Cardiac muscle cell (in vitro differentiated cells and primary cell): ENCODE data around the gene EHMT1. TPM values are rescaled to one million over a fixed set of nuclear protein-coding genes. Genes with fewer than 3 reads are reported as not detected.
A peak's percentile ranks its signal among the peaks of the same experiment; 100 is the strongest.

Experiments
- DNase-seq, 2 donors: peaks; one replicate each; pipeline versions ENCODE4 v3.0.0 to v3.0.0-alpha.2; 2010 to 2017; ENCODE audit warnings: low read depth in 1 of 2, low spot score in 1 of 2
- H3K27ac ChIP-seq: fragments of 200-600 bp; sonication (generic); 2 replicates; pipeline ENCODE4 v1.5.1; 2016
- H3K27me3 ChIP-seq: fragments of 200-600 bp; sonication (generic); 2 replicates; pipeline ENCODE4 v1.6.0; 2016; ENCODE audit warnings: control low read depth
- H3K36me3 ChIP-seq: fragments of 200-600 bp; sonication (generic); 2 replicates; pipeline ENCODE4 v1.5.1; 2016; ENCODE audit warnings: control low read depth
- H3K4me1 ChIP-seq: fragments of 200-600 bp; sonication (generic); 2 replicates; pipeline ENCODE4 v1.8.1; 2017; ENCODE audit warnings: low read depth, mild to moderate bottlenecking, mixed run types
- H3K4me3 ChIP-seq: fragments of 200-600 bp; sonication (generic); 2 replicates; pipeline ENCODE4 v1.5.1; 2016; ENCODE audit warnings: mild to moderate bottlenecking
- H3K9me3 ChIP-seq: fragments of 200-600 bp; sonication (generic); 2 replicates; pipeline ENCODE4 v1.5.1; 2017; ENCODE audit warnings: low read depth, mild to moderate bottlenecking, control low read depth
- CTCF ChIP-seq: IDR thresholded peaks from 2 replicates; pipeline ENCODE4 v1.5.1; 2012; ENCODE audit warnings: low read depth, mild to moderate bottlenecking, low read length
- polyA plus RNA-seq: library from polyadenylated mRNA; unstranded; fragments of >200 nt; fragmentation: Nextera tagmentation; extraction: Ambion mirVana; gene quantifications from 2 replicates; pipeline ENCODE4 v1.2.1, GENCODE V29; 2016
- total RNA-seq: library from RNA; depleted of rRNA; stranded (reverse); fragments of >200 nt; gene quantifications from 2 replicates; pipeline ENCODE4 v1.2.3, GENCODE V29; 2016

EHMT1 gene
- total and polyA plus RNA-seq, 2 experiments from 2014 or later: 55.5 to 93.8 TPM

- no peak for DNase-seq
- no peaks in the 10 kb centered on the region for H3K9me3 ChIP-seq
- TF ChIP-seq CTCF: no peak
- H3K4me3 ChIP-seq: no peak overlapping the region
- no peaks in the 10 kb centered on the region for H3K27me3 ChIP-seq
- H3K36me3 ChIP-seq: peaks cover 33% of the 10 kb centered on the region
- no peaks in the 10 kb centered on the region for H3K4me1 ChIP-seq
- H3K27ac ChIP-seq: no peak overlapping the region
These were observed 137.4 kb downstream of the EHMT1 start for GRCh38 chr9:137756045-137756744.

GRCh38 chr9:137757139-137757538 lies 138.3 kb downstream of the EHMT1 start:
- Histone ChIP-seq H3K4me1 (no peaks in the 10 kb centered on the region), H3K27me3 (no peaks in the 10 kb centered on the region), H3K4me3 (no peak overlapping the region), H3K9me3 (no peaks in the 10 kb centered on the region), H3K36me3 (peaks cover 33% of the 10 kb centered on the region), H3K27ac (no peak overlapping the region)
- no peak for TF ChIP-seq CTCF
- no peak for DNase-seq

- Histone ChIP-seq H3K4me3 (no peak overlapping the region), H3K9me3 (no peaks in the 10 kb centered on the region), H3K36me3 (peaks cover 33% of the 10 kb centered on the region), H3K4me1 (no peaks in the 10 kb centered on the region), H3K27me3 (no peaks in the 10 kb centered on the region), H3K27ac (no peak overlapping the region)
- peak in 1 of 2 donors; percentile 25 for DNase-seq
- no peak for TF ChIP-seq CTCF
These were observed 138.8 kb downstream of the EHMT1 start for GRCh38 chr9:137757613-137758029.

- Histone ChIP-seq H3K27ac (no peak overlapping the region), H3K36me3 (peaks cover 36% of the 10 kb centered on the region), H3K4me1 (no peaks in the 10 kb centered on the region), H3K9me3 (no peaks in the 10 kb centered on the region), H3K27me3 (no peaks in the 10 kb centered on the region), H3K4me3 (no peak overlapping the region)
- no peak for TF ChIP-seq CTCF
- DNase-seq: no peak
These were observed 139.3 kb downstream of the EHMT1 start for GRCh38 chr9:137758067-137758466.

GRCh38 chr9:137759117-137759516 lies 140.3 kb downstream of the EHMT1 start:
- H3K36me3 ChIP-seq: peaks cover 40% of the 10 kb centered on the region
- no peak for TF ChIP-seq CTCF
- no peaks in the 10 kb centered on the region for H3K27me3 ChIP-seq
- no peak overlapping the region for H3K27ac ChIP-seq
- H3K4me1 ChIP-seq: no peaks in the 10 kb centered on the region
- no peak overlapping the region for H3K4me3 ChIP-seq
- H3K9me3 ChIP-seq: no peaks in the 10 kb centered on the region
- no peak for DNase-seq
